Fibroblast of upper back skin (primary cell): ENCODE measurements around the gene ZNF638.

Source experiments
- DNase-seq: peaks from one replicate; pipeline ENCODE4 v3.0.0-alpha.2; 2013

Gene ZNF638

DNA sequence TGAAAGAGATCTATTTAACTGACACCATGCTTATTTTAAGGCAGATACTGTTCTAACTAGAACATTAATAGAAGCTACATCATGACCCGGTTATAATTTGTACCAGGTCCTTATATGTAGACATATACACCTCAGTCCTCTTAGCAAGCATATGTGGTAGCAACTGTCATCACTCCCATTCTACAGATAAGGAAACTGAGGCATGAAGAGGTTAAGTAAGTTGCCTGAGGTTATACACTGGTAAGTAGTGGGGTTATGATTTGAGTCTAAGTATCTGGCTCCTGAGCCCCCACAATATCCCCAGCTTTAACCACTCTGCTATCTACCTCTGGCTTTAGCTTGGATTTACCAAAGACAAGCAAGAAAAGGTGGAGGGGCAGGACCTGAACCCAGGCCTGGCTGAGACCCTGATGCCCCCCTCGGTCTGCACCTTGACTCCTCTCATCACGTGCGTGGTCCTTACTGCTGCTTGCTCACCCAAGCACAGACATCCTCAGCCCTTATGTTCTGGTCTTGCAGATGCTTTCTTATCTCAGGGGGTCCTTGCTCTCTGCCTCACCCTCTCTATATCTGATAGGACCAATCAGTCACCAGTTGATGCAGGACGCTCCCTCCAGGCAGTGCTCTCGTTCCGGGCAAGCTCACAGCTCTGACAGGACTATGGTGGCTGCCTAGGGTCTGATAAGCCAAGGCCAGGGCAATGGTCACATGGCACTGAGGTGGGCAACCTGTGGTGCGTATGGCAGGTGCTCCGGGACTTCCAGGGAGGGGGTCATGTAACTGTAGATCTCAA lies 125.7 kb downstream of the ZNF638 start:
- DNase-seq, result no peak

- no peak for DNase-seq
Measured at GRCh38 chr2:71457923-71458322, 126.3 kb downstream of the ZNF638 start.

DNA sequence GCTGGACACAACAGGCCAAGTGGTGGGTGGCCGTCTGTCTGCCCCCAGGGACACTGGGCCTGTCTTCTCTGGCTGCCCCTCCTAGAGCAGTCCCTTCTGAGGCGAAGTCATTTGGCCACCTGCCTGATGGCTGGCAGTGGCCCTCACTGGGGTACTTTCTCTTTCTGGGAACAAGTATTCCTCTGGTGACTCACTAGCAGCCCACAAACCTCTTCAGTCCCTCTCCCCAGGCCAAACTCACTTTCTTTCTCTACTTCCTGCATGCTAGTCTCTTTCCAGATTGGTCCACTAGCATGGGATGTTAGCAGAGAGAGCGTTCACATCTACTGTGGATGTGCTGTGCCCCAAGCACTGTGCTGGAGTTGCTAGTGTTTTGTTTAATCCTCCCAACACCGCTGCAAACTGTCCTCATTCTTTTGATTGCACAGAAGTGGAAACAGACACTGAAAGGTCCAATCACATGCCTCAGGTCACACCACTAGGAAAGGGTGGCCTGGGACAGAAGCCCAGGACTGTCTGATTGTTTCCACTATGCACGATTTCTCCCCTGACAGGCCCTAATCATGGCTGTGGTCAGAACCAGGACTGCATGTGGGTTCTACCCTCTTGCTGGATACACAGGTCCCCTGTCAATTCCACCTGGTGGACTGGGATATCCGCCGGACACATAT lies 127.0 kb downstream of the ZNF638 start:
- DNase-seq, result peak; percentile 51

DNA sequence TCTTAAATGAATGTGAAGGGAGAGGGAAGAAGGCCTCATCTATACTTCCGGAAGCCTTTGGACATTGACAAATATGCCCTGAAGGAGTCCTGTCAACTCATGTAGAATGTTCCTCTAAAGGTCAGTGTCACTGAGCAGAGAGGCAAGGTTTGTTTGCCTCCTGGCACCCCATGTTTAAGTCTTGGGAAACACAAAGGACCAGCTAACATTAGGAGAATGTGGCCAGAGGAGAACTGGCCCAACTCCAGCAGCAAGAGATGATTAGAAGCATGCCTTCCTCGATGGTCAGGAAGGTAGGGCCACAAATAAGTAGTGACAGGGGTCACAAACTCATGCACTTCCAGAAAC lies 127.5 kb downstream of the ZNF638 start:
- no peak for DNase-seq

DNA sequence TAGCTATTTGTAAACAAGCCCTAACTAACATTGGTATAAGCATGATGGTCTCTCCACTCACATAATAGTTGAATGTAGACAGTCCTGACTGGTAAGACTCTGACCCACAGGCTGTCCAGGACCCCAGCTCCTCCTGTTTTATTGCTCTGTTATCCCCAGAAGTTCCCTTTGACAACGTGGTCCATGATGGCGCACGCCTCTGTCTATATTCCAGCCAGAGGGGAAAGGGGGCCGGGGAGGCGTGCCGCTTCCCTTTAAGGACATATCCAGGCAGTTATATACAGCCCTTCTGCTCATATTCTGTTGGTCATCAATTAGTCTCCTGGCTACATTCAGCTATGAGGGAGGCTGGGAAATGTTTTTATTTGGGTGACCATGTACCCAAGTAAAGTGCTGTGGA lies 128.5 kb downstream of the ZNF638 start:
- DNase-seq, result no peak

DNA sequence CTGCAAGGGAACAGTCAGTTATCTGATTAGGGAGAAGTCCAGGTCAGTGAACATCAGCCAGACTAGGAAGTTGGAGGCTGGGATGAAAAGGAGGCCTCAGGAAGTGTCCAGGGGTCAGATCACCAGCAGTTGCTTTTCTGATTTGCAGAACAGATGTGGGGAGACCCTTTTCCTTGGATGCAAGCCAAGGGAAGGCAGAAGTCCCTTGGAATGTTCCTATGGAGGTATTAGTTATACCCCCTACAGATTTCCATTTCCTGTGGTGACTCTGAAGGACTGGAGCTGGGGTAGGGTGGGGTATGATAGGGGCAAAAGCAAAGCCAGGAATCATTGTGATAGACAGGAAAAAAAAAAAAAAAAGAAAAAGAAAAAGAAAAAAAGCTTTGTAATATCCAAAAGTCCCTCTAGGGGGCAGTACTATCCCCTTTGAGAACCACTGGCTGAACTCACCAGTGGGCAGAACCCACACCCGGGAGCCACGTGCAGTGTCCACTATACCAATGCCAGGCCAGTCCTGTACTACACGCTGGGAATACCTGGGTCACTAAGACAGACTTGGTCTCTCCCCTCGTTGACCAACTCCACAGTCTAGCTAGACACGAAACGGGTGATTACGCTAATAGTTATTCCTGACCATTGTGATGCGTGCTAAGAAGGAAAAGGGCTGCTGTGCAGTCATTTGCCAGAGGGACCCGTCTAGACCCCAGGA lies 129.2 kb downstream of the ZNF638 start:
- DNase-seq, result no peak

- no peak for DNase-seq
Measured at GRCh38 chr2:71461304-71461671, 129.7 kb downstream of the ZNF638 start.

DNA sequence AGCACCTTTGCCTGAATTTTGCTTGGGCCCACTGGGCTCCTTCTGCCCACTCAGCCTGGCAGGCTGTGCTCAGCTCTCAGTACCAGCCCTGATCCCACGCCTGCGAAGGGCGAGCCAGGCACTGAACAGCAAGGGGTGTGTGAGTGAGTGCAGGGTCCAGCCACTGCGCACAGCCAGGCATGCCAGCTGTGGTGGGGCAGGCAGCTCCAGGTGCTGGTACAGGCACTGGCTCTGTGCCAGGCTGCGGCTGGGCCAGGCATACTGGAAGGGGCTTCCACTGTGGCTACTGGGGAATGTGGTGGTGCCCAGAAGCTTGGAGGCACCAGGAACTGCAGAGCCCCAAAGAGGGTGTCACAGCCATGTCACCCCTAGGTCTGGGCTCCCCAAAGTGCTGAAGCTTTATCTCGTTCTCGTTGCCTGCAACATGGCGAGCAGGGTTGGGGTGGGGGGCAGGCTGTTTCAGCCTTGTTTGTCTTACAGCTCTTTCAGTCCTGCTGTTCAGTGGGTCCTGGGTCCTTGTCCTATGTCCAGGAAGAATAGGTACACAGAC lies 130.5 kb downstream of the ZNF638 start:
- no peak for DNase-seq

DNA sequence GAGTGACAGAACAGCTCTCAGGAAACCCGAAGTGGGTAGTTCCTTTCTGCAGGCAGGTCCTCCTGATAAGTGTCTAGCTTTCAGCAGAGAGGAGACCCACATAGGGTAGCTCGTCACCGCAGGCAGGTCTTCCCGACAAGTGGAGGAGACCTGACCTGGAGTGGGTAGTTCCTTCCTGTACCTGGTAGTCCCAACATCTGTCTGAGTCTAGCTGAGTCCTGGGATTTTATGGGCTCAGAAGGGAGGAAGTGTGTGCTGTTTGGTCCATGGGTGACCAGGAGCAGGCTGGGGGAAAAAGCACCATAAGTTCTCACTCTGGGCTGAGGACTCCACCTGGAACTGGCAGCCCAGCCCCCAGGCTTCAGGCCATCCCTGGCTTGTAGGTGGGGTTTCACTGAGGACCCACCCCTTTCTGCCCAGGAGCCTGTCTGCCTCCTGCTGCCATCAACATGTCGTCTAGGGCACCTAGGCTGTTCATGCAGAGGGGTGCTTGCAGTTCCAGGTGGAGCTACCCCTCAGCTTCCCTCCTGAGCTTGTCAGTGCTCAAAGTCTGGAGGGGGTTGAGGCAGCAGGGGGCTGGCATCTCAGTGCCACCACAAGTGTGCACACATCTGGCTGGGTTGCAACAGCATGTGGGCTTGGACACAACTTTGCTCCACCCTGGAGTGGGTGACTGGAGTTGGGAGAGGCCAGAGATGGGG lies 131.2 kb downstream of the ZNF638 start:
- DNase-seq, result no peak

DNA sequence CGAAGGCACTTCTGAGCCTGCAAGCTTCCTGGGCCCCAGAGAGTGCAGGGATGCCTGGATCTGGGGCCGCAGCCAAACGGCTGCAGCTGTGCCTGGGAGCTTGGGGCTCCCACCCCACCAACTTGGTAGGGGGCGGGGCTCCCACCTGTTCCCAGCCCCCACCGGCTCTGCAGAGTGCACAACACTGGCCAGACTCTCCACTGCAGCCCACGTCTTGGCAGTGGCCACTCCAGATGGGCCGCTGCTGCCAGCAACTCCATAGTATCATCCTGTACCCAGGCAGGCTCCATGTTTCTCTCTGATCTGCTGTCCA lies 131.7 kb downstream of the ZNF638 start:
- no peak for DNase-seq

- no peak for DNase-seq
Measured at GRCh38 chr2:71464389-71464788, 132.8 kb downstream of the ZNF638 start.

DNA sequence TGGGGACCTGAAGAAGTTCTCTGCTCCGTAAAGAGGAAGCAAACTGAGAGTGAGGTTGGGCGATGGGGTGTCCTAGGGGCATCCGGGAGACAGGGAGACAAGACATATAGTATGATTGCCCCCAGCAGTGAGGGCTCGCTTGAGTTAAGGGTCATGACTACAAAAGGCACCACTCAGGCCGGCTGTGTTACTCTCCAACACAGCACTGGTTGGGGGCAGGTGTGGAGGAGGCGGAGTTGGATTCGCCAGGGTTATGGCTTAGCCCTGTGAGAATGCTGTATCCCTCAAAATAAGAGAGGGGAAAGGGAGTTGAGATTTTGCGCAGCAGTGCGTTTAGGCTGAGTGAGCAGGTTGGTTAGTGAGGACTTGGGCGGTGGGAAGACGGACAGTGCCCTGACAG lies 133.8 kb downstream of the ZNF638 start:
- DNase-seq, result no peak

GRCh38 chr2:71465961-71466300 lies 134.3 kb downstream of the ZNF638 start:
- DNase-seq, result no peak

- no peak for DNase-seq
Measured at GRCh38 chr2:71466301-71467179, 135.0 kb downstream of the ZNF638 start.

DNA sequence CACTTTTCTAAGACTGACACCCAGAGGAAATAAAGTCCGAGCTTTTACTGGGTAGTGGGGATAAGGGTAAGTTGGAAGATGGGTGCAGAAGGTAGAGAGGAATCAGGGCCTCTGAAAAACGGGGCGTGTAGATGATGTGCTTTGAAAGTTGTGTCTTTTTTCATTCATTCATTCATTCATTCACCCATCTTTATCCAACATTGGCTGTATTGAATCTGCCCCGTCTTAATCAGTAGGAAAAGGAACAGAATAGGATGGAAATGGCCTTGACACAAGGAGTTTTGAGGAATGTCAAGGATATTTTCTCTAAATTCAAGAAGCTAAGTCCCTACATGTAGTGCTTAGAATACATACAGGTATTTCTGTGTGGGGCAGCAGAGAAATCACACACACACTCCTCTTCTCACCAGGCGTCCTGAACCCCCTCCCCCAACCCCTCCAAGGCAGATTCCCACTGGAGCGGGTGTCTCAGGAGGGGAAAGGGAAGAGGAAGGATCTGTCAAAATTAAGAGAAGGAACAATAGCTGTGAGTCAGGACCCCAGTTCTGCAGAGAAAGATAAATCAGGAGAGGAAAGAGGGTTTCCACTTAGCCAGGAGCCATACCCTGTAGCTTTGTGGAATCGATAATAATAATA lies 135.7 kb downstream of the ZNF638 start:
- no peak for DNase-seq

DNA sequence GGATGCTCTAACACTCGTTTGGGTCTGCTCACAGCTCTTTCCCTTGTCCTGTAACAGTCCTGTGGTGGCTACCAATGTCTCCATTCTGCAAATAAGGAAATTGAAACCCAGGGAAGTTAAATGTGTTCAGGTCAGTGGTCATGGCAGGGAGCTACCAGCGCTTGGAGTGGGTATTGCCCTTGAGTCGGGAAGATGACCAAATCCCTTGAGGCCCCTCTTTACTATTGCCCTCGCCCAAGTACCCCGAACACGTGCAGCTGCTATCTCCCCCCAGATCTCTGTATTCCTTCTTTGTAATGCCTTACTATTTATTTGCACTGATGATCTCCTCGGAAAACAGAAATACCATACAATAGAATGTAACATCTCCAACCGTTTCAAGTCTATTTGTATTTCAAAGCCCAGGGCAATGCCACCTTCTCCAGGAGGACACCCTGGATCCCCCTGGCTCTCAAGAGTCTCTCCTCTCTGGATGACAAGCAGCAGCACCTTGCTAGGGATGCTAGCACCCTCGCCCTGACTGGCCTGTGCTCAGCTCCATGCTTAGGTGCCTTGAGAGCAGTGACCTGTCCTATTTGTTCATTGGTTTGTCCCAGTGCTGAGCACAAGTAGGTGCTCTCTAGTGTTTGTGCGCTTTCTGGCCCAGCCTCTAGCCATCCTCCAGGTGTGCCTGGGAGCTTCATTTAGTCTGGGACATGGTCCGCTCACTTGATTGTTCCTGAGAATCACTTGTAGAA lies 136.9 kb downstream of the ZNF638 start:
- no peak for DNase-seq

DNA sequence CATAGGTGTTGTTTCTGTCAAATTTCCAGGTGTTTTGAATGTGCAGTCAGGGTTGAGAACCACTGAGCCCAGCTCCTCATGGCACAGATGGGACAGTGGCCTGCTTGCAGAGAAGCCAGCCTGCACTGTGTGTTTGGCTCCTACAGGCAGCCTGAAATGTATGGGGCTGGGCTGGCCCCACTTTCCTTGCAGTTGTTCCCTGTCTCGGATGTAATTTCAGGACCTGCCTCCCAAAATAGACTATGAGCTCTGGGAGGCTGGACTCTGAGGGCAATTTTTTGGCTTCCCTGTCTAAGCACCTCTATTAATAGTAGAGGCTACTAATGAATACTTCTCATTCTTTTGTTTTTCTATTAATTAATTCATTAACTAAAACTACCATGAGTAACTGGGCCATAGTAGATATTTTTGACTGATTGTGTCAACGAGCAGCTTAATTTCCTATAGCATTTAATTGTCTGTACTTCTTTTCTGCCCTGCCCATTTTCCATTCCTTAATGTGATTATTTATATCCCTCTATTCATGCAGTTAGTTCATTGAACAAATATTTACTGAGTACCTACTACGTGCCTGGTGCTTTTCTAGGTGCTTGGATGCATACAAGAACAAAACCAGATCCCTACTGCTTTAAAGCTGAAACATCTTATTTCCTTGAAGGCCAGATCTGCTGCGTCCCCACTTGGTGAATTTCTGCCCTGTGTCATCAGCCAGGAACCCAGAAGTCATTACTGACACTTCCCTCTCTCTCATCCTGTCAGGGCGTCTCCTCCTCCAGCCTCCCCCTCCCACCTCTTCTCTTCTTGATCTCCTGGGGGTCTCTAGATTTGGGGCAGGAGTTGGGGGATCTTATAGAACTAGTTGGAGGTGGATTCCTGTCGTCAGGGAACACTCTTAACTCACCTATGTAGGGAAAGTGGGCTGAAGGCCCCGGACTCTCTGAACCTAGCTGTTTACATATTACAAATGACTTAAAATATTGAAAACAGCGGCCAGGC lies 138.1 kb downstream of the ZNF638 start:
- DNase-seq, result peak; percentile 49

DNA sequence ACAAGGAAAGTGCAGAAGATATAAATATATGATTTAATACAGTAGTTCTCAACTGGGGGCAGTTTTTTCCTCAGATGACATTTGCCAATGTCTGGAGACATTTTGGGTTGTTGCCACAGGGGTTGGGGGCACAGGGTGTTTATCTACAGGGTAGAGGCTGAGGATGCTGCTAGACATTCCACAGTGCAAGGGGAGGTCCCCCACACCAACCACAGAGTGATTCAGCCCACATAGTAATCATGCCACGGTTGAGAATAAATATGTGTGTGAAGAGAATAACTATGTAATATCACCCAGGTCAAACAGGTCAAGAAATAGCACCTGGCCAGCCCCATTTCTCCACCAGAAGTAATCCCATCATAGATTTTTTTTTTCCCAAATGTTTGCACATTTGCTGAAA lies 139.7 kb downstream of the ZNF638 start:
- peak; percentile 86 for DNase-seq

DNA sequence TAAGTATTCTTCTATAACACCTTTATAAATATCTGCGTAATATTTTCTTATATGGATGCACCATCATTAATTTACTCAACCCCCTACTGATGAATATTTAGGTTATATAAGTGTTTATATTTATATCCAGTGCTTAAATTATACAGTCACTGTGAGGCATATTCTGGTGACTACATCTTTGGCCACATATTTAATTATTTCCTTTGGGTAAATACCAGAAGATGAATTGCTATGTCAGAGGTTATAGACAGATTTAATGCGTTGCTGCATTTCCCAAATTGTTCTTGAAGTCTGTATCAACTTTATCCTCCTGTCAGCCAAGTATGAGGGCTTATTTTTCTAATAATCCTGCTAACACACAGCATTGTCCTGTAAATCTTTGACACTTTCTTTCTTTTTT lies 140.4 kb downstream of the ZNF638 start:
- no peak for DNase-seq
